Hepatocyte (in vitro differentiated cells): ENCODE measurements around the gene TRABD2A. TPM values are rescaled to one million over a fixed set of nuclear protein-coding genes. Genes with fewer than 3 reads are reported as not detected.

Source experiments
- DNase-seq: peaks from one replicate; pipeline ENCODE4 v3.0.0-alpha.2; 2016; ENCODE audit warnings: low spot score
- H2AFZ ChIP-seq: fragments of 200-600 bp; sonication (generic); 2 replicates; pipeline ENCODE4 v1.6.0; 2016; ENCODE audit warnings: antibody characterized with exemption, mild to moderate bottlenecking
- H3K27ac ChIP-seq: fragments of 200-600 bp; sonication (generic); 2 replicates; pipeline ENCODE4 v1.5.1; 2016; ENCODE audit warnings: mild to moderate bottlenecking
- H3K27me3 ChIP-seq: fragments of 200-600 bp; sonication (generic); 2 replicates; pipeline ENCODE4 v1.6.1; 2016
- H3K36me3 ChIP-seq: fragments of 200-600 bp; sonication (generic); replicated peaks from 2 replicates; pipeline ENCODE4 v1.5.1; 2016; ENCODE audit warnings: low read depth; ENCODE audit not compliant: insufficient read depth
- H3K4me1 ChIP-seq: fragments of 200-600 bp; sonication (generic); 2 replicates; pipeline ENCODE4 v1.5.1; 2016; ENCODE audit warnings: mild to moderate bottlenecking, moderate library complexity; ENCODE audit not compliant: insufficient read depth
- H3K4me2 ChIP-seq: fragments of 200-600 bp; sonication (generic); 2 replicates; pipeline ENCODE4 v1.6.0; 2016
- H3K4me3 ChIP-seq: fragments of 200-600 bp; sonication (generic); 2 replicates; pipeline ENCODE4 v1.5.1; 2016; ENCODE audit warnings: mild to moderate bottlenecking
- H3K79me2 ChIP-seq: fragments of 200-600 bp; sonication (generic); 2 replicates; pipeline ENCODE4 v1.6.0; 2017; ENCODE audit warnings: mild to moderate bottlenecking
- H3K9me2 ChIP-seq: fragments of 200-600 bp; sonication (generic); replicated peaks from 2 replicates; pipeline ENCODE4 v1.6.0; 2017; ENCODE audit warnings: mild to moderate bottlenecking; ENCODE audit not compliant: insufficient read depth
- H3K9me3 ChIP-seq: fragments of 200-600 bp; sonication (generic); 2 replicates; pipeline ENCODE4 v1.5.1; 2016; ENCODE audit warnings: low read depth, mild to moderate bottlenecking
- H4K20me1 ChIP-seq: fragments of 200-600 bp; sonication (generic); 2 replicates; pipeline ENCODE4 v1.6.0; 2016; ENCODE audit warnings: mild to moderate bottlenecking; ENCODE audit not compliant: insufficient read depth, poor library complexity, severe bottlenecking
- EZH2 ChIP-seq: fragments of 200-600 bp; sonication (generic); IDR thresholded peaks from 2 replicates; pipeline ENCODE4 v1.6.1; 2016; ENCODE audit warnings: antibody characterized with exemption, mild to moderate bottlenecking, borderline replicate concordance
- EZH2phosphoT487 ChIP-seq: fragments of 200-600 bp; sonication (generic); IDR thresholded peaks from one replicate; pipeline ENCODE4 v1.6.1; 2018; ENCODE audit warnings: antibody characterized with exemption, mild to moderate bottlenecking, low read depth, moderate library complexity; ENCODE audit not compliant: unreplicated experiment, severe bottlenecking
- WGBS: methylation state at CpG from one replicate; pipeline ENCODE4 v1.1.6; 2016; ENCODE audit warnings: low lambda C conversion rate; ENCODE audit errors: missing lambda C conversion rate; 5-methylcytosine and 5-hydroxymethylcytosine counted together
- polyA plus RNA-seq: library from polyadenylated mRNA; unstranded; fragments of >200 nt; fragmentation: Nextera tagmentation; extraction: Ambion mirVana; gene quantifications from 2 replicates; pipeline ENCODE4 v1.2.1, GENCODE V29; 2016
- total RNA-seq: library from RNA; depleted of rRNA; stranded (reverse); fragments of >200 nt; gene quantifications from 2 replicates; pipeline ENCODE4 v1.2.3, GENCODE V29; 2014
- TF ChIP-seq, protein P1 (sequence below): fragments of 200-600 bp; sonication (generic); IDR thresholded peaks from 2 replicates; pipeline ENCODE4 v1.5.1; 2016; ENCODE audit warnings: antibody characterized with exemption, mild to moderate bottlenecking; ENCODE audit not compliant: poor library complexity

TRABD2A gene
- total and polyA plus RNA-seq, 2 experiments from 2014 or later, result 2.2 to 2.9 TPM

DNA sequence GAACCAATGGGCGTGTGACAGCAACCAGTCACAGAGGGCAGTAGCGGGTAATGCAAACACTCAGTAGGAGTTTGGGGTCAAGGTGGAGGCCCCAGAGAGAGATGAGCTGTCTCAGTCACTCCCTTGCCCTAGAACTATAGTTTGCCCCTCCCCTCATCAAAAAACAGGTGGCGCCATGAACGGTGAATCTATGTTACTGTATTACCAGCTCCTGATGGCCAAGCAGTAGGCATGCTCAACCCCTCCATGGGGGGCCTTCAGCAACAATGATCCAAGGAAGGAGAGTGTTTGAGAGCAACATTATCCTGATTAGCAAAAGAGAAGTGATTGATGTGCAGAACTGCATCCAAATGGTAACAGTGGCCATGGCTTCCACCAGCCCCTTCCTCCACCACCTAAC is 30.4 kb downstream of the TRABD2A start:
- no peak overlapping the region for H3K27ac ChIP-seq
- H3K4me2 ChIP-seq, result no peak overlapping the region
- DNase-seq, result no peak
- no peaks in the 10 kb centered on the region for H3K4me1 ChIP-seq
- H3K9me2 ChIP-seq, result no peaks in the 10 kb centered on the region
- no peak overlapping the region for H2AFZ ChIP-seq
- WGBS, result 91% methylated on average over 4 of the region's 4 CpGs
- no peaks in the 10 kb centered on the region for H3K9me3 ChIP-seq
- H3K36me3 ChIP-seq, result no peaks in the 10 kb centered on the region
- H4K20me1 ChIP-seq, result no peaks in the 10 kb centered on the region
- TF ChIP-seq EZH2, result no peak
- TF ChIP-seq, protein P1, sequence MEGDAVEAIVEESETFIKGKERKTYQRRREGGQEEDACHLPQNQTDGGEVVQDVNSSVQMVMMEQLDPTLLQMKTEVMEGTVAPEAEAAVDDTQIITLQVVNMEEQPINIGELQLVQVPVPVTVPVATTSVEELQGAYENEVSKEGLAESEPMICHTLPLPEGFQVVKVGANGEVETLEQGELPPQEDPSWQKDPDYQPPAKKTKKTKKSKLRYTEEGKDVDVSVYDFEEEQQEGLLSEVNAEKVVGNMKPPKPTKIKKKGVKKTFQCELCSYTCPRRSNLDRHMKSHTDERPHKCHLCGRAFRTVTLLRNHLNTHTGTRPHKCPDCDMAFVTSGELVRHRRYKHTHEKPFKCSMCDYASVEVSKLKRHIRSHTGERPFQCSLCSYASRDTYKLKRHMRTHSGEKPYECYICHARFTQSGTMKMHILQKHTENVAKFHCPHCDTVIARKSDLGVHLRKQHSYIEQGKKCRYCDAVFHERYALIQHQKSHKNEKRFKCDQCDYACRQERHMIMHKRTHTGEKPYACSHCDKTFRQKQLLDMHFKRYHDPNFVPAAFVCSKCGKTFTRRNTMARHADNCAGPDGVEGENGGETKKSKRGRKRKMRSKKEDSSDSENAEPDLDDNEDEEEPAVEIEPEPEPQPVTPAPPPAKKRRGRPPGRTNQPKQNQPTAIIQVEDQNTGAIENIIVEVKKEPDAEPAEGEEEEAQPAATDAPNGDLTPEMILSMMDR, result no peak
- TF ChIP-seq EZH2phosphoT487, result no peak
- no peak overlapping the region for H3K4me3 ChIP-seq
- no peaks in the 10 kb centered on the region for H3K79me2 ChIP-seq
- H3K27me3 ChIP-seq, result peaks cover 1% of the 10 kb centered on the region

DNA sequence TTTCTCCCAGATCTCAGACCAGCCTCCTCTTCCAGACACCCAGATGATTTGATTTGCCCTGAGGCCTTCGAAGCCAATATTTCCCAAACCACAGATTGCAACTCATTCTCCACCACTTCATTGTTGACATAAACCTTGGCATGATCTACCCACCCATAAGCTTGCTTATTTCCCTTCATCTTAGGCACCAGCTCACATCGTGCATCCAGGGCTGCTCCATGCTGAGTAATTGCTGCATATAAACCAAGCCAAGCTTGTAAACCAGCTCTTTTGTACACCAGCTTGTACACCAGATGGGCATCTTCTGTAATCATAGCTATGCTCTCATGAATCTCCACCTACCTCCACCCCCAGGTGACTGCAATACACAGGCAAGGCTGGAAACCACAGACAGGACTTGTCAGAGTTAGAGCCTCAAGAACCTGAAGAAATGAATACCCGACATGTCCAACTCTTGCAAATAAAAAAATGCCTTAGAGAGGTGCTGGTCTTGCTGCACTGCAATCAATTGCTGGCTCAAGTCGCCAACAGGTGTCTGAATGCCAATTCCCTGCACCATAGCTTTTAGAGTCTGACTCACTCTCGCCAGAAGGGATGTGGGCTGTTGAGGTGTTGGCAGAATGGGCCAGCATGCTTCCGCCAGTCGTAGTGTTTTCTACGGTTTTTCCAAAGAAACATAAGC is 31.5 kb downstream of the TRABD2A start:
- H3K36me3 ChIP-seq, result no peaks in the 10 kb centered on the region
- no peaks in the 10 kb centered on the region for H3K9me2 ChIP-seq
- TF ChIP-seq EZH2 (no peak), EZH2phosphoT487 (no peak)
- TF ChIP-seq, protein P1, result no peak
- no peak overlapping the region for H3K4me3 ChIP-seq
- no peak overlapping the region for H2AFZ ChIP-seq
- no peaks in the 10 kb centered on the region for H3K79me2 ChIP-seq
- H3K27me3 ChIP-seq, result no peaks in the 10 kb centered on the region
- H3K4me1 ChIP-seq, result no peaks in the 10 kb centered on the region
- no peaks in the 10 kb centered on the region for H4K20me1 ChIP-seq
- H3K4me2 ChIP-seq, result no peak overlapping the region
- H3K27ac ChIP-seq, result no peak overlapping the region
- DNase-seq, result no peak
- H3K9me3 ChIP-seq, result no peaks in the 10 kb centered on the region
- WGBS, result 85% methylated on average over 8 of the region's 8 CpGs

DNA sequence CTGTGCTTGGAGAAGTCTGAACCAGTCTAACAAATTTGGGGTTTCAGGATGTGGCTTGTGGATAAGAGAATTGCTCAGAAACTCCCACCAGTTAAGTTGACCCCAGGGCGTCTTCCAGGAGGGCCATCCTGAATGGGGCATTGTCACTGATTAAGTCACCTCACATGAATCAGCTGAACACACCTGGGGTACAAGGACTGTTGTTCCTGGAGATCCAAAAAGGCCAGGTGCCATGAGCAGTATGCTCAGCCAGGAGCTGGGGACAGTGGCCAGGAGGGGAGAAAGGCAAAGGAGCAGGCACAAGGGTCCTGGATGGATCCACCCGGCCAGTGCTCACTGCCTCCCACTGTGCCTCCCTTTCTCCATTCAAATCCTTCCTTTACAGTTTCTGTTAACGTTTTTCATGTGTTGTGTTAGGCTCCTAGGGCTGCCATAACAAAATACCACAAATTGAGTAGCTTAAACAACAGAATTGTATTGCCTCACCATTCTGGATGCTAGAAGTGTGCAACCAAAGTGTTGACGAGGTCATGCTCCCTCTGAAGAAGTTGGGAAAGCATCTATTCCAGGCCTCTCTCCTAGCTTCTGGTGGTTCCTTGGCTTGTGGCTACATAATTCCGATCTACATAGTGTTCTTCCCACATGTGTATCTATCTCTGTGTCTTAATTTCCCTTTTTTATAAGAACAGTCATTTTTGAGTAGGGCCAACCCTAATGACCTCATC is 33.4 kb downstream of the TRABD2A start:
- no peaks in the 10 kb centered on the region for H3K27me3 ChIP-seq
- no peaks in the 10 kb centered on the region for H3K9me2 ChIP-seq
- H3K4me2 ChIP-seq, result no peak overlapping the region
- no peak overlapping the region for H3K27ac ChIP-seq
- no peak for TF ChIP-seq EZH2phosphoT487
- TF ChIP-seq EZH2, result no peak
- TF ChIP-seq, protein P1, result no peak
- no peaks in the 10 kb centered on the region for H3K79me2 ChIP-seq
- H3K4me3 ChIP-seq, result no peak overlapping the region
- WGBS, result 82% methylated on average over 5 of the region's 5 CpGs
- H2AFZ ChIP-seq, result no peak overlapping the region
- no peaks in the 10 kb centered on the region for H4K20me1 ChIP-seq
- DNase-seq, result no peak
- no peaks in the 10 kb centered on the region for H3K4me1 ChIP-seq
- no peaks in the 10 kb centered on the region for H3K9me3 ChIP-seq
- no peaks in the 10 kb centered on the region for H3K36me3 ChIP-seq
